LoVo (cell line): ENCODE results near the gene PTPRM.

Experiments used
- DNase-seq: peaks from one replicate; pipeline ENCODE4 v3.0.0-alpha.2; 2016; ENCODE audit warnings: low spot score

The PTPRM gene

DNA sequence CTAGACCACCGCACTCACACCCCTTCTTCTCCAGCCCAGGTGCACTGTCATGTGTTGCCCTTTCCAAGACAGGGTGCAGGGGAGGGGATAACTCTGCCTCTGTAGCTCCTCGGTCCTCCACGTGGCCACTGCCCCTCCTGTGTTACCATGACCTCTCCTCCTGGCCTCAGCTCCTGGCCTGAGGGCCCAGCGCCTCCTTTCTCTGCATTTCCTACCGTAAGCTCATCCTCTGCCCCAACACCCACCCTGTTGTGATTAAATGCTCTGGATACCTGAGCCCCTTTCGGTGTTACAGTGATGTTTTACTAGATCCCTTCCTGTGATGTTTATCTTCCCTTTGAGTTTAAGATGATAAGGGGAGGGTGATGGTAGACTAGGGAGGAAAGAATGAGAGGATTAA is 242.3 kb downstream of the PTPRM start:
- no peak for DNase-seq

DNA sequence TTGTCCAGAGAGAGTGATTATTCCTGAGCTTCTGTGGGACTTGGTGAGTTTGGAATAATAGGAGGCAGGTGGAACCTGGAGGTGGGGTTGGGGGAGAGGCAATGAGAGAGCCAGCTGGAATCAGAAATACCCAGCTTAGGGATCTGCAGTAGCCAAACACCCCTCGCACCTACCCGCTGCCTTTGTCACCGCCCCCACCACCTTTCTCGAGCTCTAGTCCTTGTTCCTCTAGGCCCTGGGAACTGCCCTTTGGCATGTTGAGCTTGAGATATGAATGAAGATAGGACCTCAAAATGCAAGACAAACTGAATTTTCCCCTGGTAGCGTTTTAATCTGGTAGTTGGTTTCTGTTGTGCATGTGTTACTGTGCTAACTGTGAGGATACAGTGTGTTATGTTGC is 242.9 kb downstream of the PTPRM start:
- DNase-seq: no peak

DNA sequence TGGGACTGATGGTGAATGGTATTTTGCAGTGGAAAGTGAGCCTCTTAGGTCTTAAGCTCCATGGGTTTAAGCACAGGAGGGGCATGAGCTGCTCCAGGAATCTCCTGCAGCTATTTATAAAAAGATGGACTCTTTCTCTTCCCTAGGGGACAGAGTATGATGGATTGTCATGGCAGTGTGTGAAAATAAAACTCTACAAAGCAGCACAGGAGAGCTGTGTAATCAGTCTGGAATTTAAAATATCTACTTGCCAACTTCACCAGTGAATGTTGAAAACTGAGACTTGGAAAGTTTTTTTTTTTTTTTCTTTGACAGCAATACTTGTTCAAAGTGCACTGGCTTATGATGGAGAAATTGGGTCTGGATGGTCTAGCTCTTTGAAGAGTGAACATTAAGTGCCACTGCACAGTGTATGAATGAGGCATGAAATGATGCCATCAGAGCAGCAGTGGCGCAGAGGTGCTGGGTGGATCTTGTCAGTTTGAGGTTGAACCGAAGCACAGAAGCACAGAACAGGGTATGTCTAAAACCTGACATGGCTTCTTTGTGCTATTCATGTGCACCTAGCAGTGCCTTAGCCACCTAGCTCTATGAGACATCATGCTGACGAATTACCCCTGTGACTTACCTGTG is 245.4 kb downstream of the PTPRM start:
- DNase-seq: no peak

DNA sequence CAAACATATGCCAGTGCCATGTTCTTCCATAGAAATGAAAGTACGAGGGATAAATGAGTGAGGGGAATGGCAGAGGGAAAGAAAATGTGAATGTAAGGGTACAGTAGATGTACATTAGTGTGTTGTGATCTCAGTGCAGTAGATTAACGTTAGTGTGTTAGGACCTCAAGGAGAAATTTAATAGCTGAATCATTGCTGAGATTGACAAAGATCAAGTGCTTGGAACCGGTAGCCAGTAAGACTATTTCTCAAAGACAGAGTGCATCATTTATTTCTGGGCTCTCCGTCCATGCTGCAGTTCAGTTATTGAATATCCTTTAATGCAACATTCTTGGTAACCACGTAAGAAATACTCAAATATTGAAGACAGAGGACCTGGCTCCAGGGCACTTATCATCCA is 246.0 kb downstream of the PTPRM start:
- DNase-seq: no peak

DNA sequence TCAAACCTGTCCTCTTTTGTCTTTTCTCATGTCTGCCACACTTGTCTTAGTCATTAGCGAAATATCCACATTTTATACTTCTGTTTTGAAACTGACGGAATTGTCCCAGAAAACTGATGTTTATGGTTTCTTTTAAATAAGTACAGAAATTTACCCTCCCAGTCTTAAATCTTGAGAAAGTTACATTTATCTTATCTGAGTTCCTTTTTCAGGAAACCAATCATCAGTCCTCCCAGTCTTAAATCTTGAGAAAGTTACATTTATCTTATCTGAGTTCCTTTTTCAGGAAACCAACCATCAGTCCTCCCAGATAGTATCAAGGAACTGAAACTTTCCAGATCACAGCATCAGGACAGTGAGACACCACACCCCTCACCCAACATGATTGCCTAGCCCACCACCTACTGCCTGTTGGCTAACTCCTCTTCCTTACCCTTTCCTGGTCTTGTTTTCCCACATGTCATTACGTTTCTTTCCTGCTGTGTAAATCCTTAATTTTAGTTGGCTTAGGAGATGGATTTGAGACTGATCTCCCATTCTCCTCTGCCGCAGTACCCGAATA is 247.7 kb downstream of the PTPRM start:
- DNase-seq: no peak

DNA sequence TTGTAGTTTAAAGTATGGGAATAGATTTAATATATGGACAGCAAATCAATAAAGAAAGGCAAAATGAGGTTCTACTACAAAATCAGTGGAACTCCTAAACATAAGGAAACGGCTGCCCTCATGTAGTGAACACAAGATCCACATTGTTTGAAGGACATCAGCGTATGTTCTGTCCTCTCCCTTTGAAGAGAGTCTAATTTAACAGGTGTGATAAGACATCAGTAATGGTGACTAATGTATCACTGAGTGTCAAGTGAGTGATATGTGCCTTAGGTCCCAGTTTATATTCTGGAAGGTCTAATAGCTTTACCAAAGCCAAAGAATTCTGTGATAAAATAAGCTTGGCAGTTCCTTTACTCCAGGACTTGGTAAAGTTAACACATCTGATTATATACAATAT is 248.7 kb downstream of the PTPRM start:
- no peak for DNase-seq

DNA sequence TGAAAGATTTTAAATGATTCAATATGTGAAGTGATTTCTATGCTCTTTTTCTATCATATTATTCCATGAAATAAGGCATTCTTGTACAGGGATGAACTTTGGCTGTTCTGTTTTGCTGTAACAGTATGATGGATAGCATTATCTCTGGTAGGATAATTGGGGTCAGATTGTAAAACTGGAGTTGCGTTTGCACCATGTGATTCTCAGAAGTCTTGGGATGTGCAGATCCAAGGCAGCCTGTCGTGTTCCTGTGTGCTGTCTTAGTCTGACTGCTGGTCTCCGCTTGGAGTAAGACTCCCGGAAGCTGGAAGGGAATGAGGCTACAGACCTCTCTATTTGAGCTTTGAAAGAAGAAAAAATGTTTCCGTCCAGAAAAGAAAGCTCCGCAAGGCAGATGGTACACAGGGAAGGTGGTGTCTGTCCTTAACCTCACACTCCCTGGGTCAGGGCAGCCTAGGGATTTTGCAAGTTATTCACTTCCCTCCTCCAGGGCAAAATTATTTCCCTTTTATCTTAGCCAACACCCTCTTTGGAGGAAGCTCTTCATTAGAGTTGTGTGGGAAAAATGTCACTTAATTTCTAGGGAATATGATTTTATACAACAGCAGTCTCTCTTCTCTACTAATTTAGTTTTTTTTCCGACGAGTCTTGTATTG is 250.6 kb downstream of the PTPRM start:
- DNase-seq: no peak

DNA sequence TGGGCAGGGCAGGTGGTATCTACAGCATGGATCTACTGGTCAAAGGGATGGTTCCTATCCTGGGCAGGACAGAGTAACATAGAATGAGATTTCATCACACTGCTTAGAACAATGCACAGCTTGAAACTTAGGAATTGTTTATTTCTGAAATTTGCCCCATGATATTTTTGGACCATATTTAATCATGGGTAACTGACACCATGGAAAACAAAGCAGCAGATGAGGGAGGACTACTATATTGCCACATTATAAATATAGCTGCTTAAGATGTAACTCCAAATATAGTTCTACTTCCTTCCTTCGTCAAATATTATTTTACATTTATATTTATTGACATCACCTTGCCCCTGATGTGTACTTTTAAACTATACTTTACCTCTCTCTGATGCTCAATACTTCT is 254.7 kb downstream of the PTPRM start:
- DNase-seq: no peak

DNA sequence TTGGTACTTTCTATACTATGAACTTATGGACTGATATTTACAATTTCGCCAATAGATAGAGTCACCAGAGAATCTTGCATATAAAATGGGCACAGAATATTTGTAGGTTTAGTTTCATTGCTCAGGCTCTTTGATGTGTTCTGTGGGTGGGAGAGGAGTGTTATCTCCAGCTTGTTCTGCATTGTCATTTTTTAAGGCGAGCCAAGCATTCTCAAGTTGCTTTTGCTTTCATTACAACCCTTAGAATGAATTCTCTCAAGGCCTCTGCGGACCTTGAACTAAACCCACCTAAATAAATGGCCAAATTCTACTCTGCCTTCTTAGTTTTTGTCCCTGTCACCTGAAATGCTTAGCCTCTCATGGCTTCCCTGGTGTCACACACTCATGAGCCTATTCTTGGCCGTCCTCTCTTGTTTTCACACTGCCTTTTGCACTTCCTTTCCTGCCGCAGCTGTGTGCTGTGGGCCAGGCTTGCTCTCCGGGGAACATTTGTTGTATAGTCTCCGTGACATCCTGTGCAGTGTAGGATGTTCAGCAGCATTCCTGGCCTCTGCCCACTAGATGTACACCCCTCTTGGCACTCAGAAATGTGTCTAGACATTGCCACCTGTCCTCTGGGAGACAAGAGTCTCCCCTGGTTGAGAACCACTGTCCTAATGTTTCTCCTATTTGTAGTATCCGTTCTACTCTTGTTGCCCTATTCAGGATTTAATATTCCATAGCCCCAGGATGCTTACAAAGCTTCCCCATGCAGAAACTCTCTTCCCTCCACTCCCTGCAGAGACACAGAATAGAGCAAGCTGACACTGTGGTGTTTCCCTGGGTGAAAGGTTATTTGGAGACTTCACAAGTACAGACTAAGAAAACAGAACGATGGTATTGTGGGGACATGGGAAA is 255.6 kb downstream of the PTPRM start:
- no peak for DNase-seq

DNA sequence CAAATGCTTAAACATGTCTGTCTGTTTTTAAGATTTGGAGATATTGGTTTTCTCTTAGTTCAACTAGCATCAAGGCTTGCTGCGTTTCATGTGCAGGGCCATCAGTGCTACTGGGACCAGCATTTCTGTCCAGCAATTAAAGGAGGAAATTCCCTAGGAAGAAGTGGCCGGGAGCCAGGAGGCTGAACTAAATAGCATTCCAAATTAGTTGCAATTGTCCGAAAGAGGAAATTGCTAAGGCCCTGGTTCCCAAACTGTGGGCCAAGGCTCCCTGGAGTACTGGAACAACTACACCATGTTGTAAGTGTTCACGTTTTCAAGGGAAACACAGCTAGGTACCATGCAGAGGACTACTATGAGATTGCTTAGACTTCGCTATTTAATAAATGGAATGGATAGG is 257.9 kb downstream of the PTPRM start:
- no peak for DNase-seq

DNA sequence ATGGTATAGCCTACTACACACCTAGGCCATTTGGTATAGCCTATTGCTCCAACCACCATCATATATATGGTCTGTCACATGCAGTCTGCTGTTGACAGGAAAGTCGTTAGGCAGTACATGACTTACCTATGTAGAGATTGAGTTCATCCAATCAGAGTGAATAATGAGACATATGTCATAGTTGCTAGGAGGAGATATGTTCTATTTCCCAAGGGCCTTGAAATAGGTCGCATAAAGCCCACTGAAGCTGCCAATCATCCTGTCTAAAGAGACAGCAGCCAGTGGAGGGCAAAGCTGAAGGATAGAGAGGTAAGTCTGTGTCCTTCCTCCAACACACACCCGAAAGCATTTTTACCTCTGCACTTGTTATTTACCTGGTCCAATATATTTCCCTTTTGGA is 263.4 kb downstream of the PTPRM start:
- peak; percentile 2 for DNase-seq

DNA sequence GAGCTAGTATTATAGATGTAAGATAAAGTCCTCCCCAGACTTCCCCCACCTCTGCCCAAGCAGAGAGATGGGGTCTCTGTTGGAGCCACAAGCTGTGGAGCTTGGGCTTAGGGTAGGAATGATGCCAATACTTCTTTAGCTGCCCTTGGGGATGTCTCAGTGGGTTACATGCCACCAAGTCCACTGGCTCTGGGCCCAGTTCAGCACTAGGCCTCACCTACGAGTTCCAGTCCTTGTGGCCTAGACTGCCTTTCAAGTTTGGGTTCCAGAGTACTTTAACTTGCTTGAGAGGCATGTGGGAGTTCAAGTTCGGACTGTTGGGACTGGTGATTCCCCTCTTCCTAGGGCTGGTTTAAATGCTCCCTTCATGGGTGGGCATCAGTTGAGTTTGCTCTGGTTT is 272.4 kb downstream of the PTPRM start:
- DNase-seq: no peak

DNA sequence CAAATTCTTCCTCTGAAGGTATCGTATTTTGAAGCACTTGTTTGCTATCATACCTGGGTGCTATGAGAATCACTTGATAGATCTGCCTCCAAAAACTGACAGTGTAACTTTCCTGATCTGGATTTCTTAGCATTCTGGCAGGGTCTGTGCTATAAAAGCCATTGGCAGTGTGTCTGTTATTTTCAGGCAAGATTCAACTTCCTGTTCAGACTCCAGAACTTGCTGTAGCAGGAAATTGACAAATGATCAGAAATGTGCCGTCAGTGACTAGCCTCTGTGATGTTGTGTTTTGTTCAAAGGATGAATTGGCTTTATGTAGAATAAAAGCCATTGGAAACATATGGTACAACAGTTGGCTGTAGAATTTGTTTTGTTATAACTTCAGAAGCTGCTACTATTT is 273.3 kb downstream of the PTPRM start:
- no peak for DNase-seq

DNA sequence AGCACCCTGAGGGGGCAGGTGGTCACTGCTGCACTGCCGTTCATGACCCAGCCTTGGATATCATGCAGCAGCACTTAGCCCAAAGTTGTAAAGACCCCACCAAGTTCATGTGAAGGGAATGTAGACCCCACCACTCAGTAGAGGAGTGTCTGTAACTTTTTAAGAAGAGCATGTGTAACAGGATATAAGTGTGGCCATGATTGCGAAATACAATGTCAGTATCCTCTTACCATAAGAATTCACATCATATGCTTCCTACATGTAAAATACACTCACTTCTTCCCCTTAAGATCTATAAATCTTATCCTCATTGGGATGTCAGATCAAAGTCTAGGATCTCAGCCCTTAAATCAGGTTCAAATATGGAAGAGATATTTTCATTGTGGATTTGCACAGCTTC is 276.9 kb downstream of the PTPRM start:
- no peak for DNase-seq

DNA sequence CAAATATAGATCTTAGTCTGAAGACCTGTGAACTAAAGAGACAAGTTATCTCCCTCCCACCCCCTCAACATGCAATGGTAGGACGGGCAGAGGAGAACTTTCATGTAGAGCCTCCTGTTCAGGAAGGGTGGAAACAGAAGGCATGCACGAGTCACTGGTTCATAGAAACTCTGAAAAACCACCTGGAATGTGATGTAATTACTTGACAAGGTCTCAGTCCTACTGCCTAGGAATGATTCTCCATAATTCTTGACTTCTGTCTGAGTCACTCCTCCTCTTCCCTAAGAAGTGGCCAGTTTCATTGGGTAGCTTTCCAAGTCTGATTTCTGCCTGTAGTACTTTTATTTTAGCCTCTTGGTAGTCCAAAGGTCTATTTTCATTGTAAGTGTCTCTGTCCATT is 277.3 kb downstream of the PTPRM start:
- DNase-seq: no peak

DNA sequence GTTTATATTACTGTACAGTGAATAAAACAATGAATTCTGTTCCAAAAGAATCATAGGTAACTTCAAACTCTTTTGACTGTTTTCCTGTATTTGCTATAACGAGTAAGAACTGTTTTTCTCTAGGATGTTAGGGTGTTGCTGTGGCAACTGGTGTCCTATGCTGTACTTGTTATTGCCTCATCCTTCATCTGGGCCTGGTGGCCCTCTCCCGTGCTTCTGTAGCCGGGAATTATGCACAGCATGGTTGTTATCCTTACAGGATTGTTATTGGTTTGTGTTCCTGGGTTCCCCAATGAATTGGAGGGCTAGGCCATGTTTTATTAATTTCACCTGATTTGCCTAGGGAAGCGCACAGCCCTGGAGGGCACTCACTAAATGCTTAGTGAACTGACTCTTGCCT is 279.2 kb downstream of the PTPRM start:
- no peak for DNase-seq

DNA sequence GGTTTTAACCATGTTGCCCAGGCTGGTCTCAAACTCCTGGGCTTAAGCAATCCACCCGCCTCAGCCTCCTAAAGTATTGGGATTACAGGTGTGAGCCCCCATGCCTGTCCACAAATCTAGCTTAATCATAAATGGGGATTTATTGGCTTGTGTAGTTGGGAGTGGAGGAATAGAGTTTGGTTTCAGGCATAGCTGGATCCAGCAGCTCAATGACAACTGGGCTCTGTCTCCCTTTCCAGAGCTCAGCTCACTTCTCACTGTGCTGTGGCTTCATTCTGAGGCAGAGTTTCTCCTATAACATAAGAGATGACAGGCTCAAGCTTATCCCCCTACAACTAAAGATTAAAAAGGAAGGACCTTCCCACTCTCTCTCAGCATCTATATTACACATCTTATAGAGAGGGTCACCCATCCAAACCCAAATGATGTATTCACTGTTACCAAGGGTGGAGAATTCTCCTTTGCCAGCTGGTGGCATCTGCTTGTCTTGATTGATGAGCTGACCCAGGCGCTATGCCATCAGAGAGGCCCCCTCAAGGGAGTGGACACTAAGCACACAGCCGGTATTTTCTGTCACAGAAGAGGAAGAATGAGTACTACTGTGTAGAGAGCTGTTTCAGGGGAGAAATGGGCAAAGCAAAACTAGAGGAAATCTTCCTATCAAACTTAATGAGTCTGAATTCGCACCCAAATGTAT is 280.4 kb downstream of the PTPRM start:
- DNase-seq: no peak

DNA sequence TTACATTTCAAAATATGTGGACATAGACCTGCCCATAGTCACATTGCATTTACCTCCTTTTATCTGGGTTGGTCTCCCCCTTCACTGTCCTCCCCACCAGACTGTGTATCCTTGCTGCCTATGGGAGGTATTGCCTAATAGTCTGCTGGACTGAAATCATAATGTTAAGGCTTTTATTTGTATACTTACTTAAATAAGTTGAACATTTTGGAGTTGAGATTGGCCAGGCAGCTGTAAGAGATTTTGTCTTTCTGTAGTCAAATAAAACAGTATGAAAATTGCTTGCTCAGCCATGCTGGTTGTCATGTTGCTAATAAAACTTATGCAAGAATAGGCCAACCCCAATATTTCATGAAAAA is 280.9 kb downstream of the PTPRM start:
- no peak for DNase-seq

DNA sequence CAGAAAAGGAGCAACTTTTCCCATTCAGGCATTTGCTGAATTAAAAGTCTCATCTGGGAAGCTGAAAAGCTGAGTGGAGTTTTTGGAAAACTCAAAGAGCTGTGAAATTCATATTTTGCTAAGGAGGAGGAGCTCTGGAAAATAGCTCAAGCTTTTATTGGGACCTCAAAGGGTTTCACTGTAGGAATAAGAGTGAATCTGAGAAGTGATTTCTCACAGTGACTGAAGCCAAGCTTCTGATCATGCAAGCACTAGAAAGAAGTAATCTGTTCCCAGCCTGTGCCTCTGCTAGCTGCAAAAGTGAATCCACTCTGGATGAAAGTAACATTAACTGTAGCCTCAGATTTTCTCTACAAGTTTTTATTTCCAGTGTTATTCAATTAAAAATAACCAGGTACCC is 283.3 kb downstream of the PTPRM start:
- DNase-seq: no peak

DNA sequence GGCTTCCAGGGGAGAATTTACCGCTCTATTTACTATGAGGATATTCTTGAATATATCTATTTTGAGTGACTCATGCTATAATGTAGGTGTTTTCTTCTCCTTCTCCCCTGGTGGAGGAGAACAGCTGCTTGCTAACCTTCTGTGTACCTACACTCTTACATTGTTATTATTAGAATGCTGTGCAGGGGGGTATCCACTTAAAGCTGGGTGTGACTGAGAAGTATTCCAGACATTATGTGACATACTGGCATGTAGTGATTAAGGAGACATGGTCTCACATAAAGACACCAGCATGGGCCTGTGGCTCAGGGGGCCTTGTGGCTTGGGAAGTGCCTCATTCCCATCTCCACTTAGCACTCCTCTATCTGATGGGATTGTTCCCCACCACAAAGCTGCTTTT is 287.9 kb downstream of the PTPRM start:
- DNase-seq: no peak

DNA sequence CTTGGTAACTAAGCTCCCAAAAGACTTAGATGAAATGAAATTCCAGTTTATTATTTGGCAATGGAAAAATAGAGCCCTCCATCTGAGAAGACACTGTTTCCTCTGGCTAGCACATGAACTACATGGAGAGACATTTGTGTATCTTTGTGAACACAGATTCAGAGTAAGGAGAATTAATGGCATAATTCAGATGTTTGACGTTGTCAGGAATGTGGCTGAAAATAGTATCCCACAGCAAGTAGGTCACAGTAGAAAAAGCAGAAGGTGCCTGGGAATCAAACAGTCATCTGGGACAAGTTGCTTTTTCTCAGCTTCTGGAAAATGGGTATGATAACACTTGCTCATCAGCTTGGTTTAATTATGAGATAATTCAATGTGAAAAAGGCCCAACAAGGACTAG is 288.6 kb downstream of the PTPRM start:
- DNase-seq: no peak

DNA sequence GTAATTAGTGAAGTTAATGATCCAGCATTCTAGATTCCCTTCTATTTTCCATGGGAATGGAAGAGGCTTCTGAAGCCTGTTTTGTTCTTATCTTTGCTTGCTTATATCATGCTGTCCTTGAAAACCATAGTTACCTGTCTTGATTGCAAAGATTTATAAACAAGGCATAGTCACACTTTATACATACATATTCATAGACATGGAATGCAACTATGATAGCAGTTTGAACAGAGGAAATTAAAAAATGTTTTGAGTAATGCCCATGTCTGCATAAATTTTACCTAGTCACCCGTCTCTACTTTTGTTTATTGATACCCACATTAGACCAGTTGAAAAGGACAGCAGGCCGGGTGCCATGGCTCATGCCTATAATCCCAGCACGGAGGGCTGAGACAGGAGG is 289.0 kb downstream of the PTPRM start:
- DNase-seq: no peak
